NK-92 (cell line): Measurements from ENCODE around the gene MPI.
"Not testable (repeated sequence)": the region's sequence is repeated elsewhere in the genome, so short reads cannot be mapped to it uniquely, and the experiment has no call there.

Experiments
- DNase-seq: peaks from one replicate; lab custom pipeline; 2025; ENCODE audit not compliant: unreplicated experiment; lab: John Stamatoyannopoulos, UW

Gene MPI

GRCh38 chr15:74928771-74929198, 38.9 kb downstream of the MPI start:
- DNase-seq, result no peak

- DNase-seq, result no peak
Measured at GRCh38 chr15:74933573-74933972, 43.7 kb downstream of the MPI start.

- DNase-seq, result not testable (repeated sequence)
Measured at GRCh38 chr15:74935193-74935592, 45.4 kb downstream of the MPI start.

GRCh38 chr15:74937272-74937589, 47.4 kb downstream of the MPI start:
- DNase-seq, result no peak

GRCh38 chr15:74937590-74938371, 47.9 kb downstream of the MPI start, which contains the start of gene COX5A:
TSS of gene COX5A (minus strand) at chr15:74938073. CDS start at chr15:74938014, 59 bp downstream.
- no peak for DNase-seq

- DNase-seq, result no peak
Measured at GRCh38 chr15:74950078-74950908, 60.5 kb downstream of the MPI start.

- no peak for DNase-seq
Measured at GRCh38 chr15:74951006-74951405, 61.2 kb downstream of the MPI start.
